Astrocyte (in vitro differentiated cells and primary cell): ENCODE data around the gene DLL1. TPM values are rescaled to one million over a fixed set of nuclear protein-coding genes. Genes with fewer than 3 reads are reported as not detected.

Source experiments
- DNase-seq: peaks from one replicate; pipeline ENCODE4 v3.0.0-alpha.2; 2010; ENCODE audit warnings: low read depth
- FAIRE-seq: peaks from 2 replicates; lab custom pipeline; 2011; peaks lifted over from hg19 to GRCh38; lab: Jason Lieb, UNC
- H2AFZ ChIP-seq: 2 replicates; pipeline ENCODE4 v1.6.0; 2012; ENCODE audit warnings: low read depth, low read length, inconsistent platforms
- H3K27ac ChIP-seq: 2 replicates; pipeline ENCODE4 v1.5.1; 2011; ENCODE audit warnings: low read depth, low read length, inconsistent platforms
- H3K27me3 ChIP-seq: 2 replicates; pipeline ENCODE4 v1.6.0; 2011; ENCODE audit warnings: low read length, inconsistent platforms; ENCODE audit not compliant: insufficient read depth
- H3K36me3 ChIP-seq: 2 replicates; pipeline ENCODE4 v1.5.1; 2011; ENCODE audit warnings: low read length, inconsistent platforms; ENCODE audit not compliant: insufficient read depth
- H3K4me1 ChIP-seq: 2 replicates; pipeline ENCODE4 v1.5.1; 2011; ENCODE audit warnings: low read length, inconsistent platforms; ENCODE audit not compliant: insufficient read depth
- H3K4me2 ChIP-seq: 2 replicates; pipeline ENCODE4 v1.6.0; 2012; ENCODE audit warnings: low read length, inconsistent platforms
- H3K4me3 ChIP-seq: 2 replicates; pipeline ENCODE4 v1.5.1; 2011; ENCODE audit warnings: low read depth, mild to moderate bottlenecking, low read length, inconsistent platforms; ENCODE audit not compliant: insufficient read depth
- H3K79me2 ChIP-seq: 2 replicates; pipeline ENCODE4 v1.6.0; 2012; ENCODE audit warnings: mild to moderate bottlenecking, low read length, inconsistent platforms; ENCODE audit not compliant: insufficient read depth
- H3K9ac ChIP-seq: 2 replicates; pipeline ENCODE4 v1.6.0; 2012; ENCODE audit warnings: mild to moderate bottlenecking, low read length, inconsistent platforms
- H3K9me3 ChIP-seq: 2 replicates; pipeline ENCODE4 v1.5.1; 2012; ENCODE audit warnings: low read depth, mild to moderate bottlenecking, low read length, inconsistent platforms; ENCODE audit not compliant: insufficient read depth
- H4K20me1 ChIP-seq: 2 replicates; pipeline ENCODE4 v1.6.0; 2012; ENCODE audit warnings: low read length, inconsistent platforms; ENCODE audit not compliant: insufficient read depth
- H3K27ac Mint-ChIP-seq: one replicate; pipeline ENCODE4 v1.8.0; 2021; ENCODE audit warnings: mild to moderate bottlenecking, mixed read lengths; ENCODE audit not compliant: unreplicated experiment
- H3K27me3 Mint-ChIP-seq: one replicate; pipeline ENCODE4 v1.8.0; 2021; ENCODE audit warnings: low read depth, mixed read lengths; ENCODE audit not compliant: unreplicated experiment
- H3K36me3 Mint-ChIP-seq: one replicate; pipeline ENCODE4 v1.8.0; 2021; ENCODE audit warnings: low read depth, mixed read lengths; ENCODE audit not compliant: unreplicated experiment
- H3K4me1 Mint-ChIP-seq: one replicate; pipeline ENCODE4 v1.8.0; 2021; ENCODE audit warnings: low read depth, mixed read lengths; ENCODE audit not compliant: unreplicated experiment
- H3K4me3 Mint-ChIP-seq: one replicate; pipeline ENCODE4 v1.8.0; 2021; ENCODE audit warnings: mild to moderate bottlenecking, moderate library complexity, mixed read lengths; ENCODE audit not compliant: unreplicated experiment
- H3K9me3 Mint-ChIP-seq: one replicate; pipeline ENCODE4 v1.8.0; 2021; ENCODE audit warnings: mild to moderate bottlenecking, mixed read lengths; ENCODE audit not compliant: unreplicated experiment
- EZH2 ChIP-seq: IDR thresholded peaks from 2 replicates; pipeline ENCODE4 v1.6.1; 2012; ENCODE audit warnings: mild to moderate bottlenecking, low read length, inconsistent platforms; ENCODE audit not compliant: insufficient read depth
- total RNA-seq: library from RNA; stranded (reverse); gene quantifications from 2 replicates; pipeline ENCODE4 v1.2.1, GENCODE V29; 2021
- TF ChIP-seq, protein P1 (sequence below): IDR thresholded peaks from 2 replicates; pipeline ENCODE4 v1.5.1; 2011; ENCODE audit warnings: low read depth, mild to moderate bottlenecking, inconsistent platforms, low read length, moderate library complexity; ENCODE audit not compliant: insufficient read depth

The DLL1 gene
- total RNA-seq, 1 donor from 2014 or later = 1.6 TPM

DNA sequence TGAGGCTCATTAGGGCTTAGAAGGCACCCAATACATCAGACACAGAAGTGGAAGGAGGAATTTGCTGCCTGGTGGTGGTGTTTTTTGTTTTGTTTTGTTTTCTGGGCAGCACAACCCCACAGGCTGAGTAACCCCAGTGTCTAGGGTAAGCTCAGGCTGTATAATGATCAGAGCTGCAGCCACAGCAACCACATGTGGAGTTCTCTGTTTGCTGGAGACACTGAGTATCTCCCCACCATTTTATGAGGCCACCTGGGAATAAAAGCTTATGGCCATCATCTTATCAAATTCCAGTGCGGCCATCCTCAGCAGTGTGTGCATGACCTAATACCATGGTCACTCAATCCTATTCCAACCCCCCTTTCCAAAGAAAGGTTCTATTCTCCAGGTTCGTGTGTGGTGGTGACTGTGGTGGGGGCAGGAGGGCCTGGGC lies 3.4 kb upstream of the DLL1 start:
- Histone ChIP-seq H3K27ac (no peak overlapping the region), H3K9me3 (no peaks in the 10 kb centered on the region), H3K4me1 (peaks cover 11% of the 10 kb centered on the region), H3K79me2 (no peaks in the 10 kb centered on the region), H3K4me2 (no peak overlapping the region), H3K9ac (no peak overlapping the region), H2AFZ (no peak overlapping the region), H3K27me3 (peaks cover 77% of the 10 kb centered on the region), H3K36me3 (no peaks in the 10 kb centered on the region), H3K4me3 (no peak overlapping the region), H4K20me1 (peaks cover 22% of the 10 kb centered on the region)
- no peaks in the 10 kb centered on the region for H3K36me3 Mint-ChIP-seq
- TF ChIP-seq, protein P1, sequence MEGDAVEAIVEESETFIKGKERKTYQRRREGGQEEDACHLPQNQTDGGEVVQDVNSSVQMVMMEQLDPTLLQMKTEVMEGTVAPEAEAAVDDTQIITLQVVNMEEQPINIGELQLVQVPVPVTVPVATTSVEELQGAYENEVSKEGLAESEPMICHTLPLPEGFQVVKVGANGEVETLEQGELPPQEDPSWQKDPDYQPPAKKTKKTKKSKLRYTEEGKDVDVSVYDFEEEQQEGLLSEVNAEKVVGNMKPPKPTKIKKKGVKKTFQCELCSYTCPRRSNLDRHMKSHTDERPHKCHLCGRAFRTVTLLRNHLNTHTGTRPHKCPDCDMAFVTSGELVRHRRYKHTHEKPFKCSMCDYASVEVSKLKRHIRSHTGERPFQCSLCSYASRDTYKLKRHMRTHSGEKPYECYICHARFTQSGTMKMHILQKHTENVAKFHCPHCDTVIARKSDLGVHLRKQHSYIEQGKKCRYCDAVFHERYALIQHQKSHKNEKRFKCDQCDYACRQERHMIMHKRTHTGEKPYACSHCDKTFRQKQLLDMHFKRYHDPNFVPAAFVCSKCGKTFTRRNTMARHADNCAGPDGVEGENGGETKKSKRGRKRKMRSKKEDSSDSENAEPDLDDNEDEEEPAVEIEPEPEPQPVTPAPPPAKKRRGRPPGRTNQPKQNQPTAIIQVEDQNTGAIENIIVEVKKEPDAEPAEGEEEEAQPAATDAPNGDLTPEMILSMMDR = no peak
- no peak for TF ChIP-seq EZH2
- FAIRE-seq (no peak), DNase-seq (no peak)
- peaks cover 5% of the 10 kb centered on the region for H3K4me1 Mint-ChIP-seq
- H3K9me3 Mint-ChIP-seq = no peaks in the 10 kb centered on the region
- H3K27me3 Mint-ChIP-seq = peaks cover 51% of the 10 kb centered on the region
- peak overlapping the region; percentile 67 for H3K4me3 Mint-ChIP-seq
- H3K27ac Mint-ChIP-seq = no peak overlapping the region

DNA sequence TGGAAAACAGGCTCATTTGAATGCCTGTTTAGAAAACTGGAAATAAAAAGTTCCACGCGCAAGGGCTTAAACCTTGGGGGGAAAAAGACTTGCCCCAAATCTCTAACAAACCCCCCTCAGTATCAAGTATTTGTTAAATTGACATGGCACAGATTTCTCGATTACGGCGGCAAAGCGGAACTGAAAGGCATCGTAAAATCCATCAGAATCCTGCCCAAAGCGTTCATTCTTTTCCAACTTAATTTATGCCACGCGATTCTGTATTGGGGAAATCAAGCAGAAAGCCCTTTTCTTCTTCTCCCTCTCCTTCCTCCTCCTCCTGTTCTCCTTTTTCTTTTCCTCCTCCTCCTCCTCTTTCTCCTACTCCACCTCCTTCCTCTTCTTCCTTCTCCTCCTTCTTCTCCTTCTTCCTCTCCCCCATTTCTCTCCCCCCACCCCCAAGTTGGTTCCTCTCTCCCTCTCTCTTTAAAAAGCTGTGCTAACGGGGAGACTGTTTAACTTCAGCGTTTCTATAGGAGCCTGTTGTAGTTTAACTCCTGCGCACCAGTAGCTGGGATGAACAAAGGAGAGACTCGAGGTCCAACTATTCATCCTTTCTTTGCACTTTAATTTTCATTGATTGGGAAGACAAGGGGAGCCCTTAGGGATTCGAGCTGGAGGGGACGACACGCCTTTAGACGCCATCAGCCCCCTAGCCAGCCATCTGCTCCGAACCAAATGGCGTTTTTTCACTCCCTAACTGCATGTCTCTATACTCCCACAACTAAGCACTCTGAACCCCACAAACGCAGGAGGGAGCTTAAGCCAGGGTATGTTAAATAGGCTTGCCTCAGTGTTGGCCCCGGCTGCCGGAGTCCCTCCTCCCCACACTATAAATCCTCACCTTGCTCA lies 2.7 kb upstream of the DLL1 start:
- peaks cover 12% of the 10 kb centered on the region for H3K4me1 ChIP-seq
- H3K9ac ChIP-seq = no peak overlapping the region
- DNase-seq (no peak), FAIRE-seq (no peak)
- no peak overlapping the region for H3K4me3 ChIP-seq
- Mint-ChIP-seq H3K4me1 (peaks cover 8% of the 10 kb centered on the region), H3K9me3 (no peaks in the 10 kb centered on the region), H3K27me3 (peaks cover 53% of the 10 kb centered on the region), H3K4me3 (no peak overlapping the region), H3K36me3 (peaks cover under 1% of the 10 kb centered on the region), H3K27ac (no peak overlapping the region)
- H3K9me3 ChIP-seq = no peaks in the 10 kb centered on the region
- peak overlapping the region; percentile 46 for H3K4me2 ChIP-seq
- no peaks in the 10 kb centered on the region for H3K79me2 ChIP-seq
- no peaks in the 10 kb centered on the region for H3K36me3 ChIP-seq
- H4K20me1 ChIP-seq = peaks cover 24% of the 10 kb centered on the region
- no peak overlapping the region for H3K27ac ChIP-seq
- TF ChIP-seq, protein P1 = no peak
- no peak for TF ChIP-seq EZH2
- H3K27me3 ChIP-seq = peaks cover 76% of the 10 kb centered on the region
- H2AFZ ChIP-seq = no peak overlapping the region
